ENCODE measurements around the gene TREX2.

GRCh38 chrX:153474718-153475117 lies 28.9 kb upstream of the TREX2 start:
- TF ChIP-seq CREB1 (CRISPR knock-in tag; IDR thresholded peaks at IDR 0.05; ENCODE audit: low read depth), result no peak
- no peak for TF ChIP-seq CTCF (conservative IDR thresholded peaks at IDR 0.05; ENCODE audit: low read depth in 2 of 2)
- no peak for TF ChIP-seq POLR2AphosphoS5 (IDR thresholded peaks at IDR 0.05; ENCODE audit: low read depth)
- TF ChIP-seq NANOG (IDR thresholded peaks at IDR 0.05; ENCODE audit: borderline replicate concordance), result no peak
- TF ChIP-seq EZH2phosphoT487 (IDR thresholded peaks at IDR 0.05; ENCODE audit: unreplicated experiment), result no peak

All from GM23338 (cell line).